GM12875 (cell line): Measurements from ENCODE around the gene LIPK.

ENCODE experiments used
- H3K4me3 ChIP-seq: one replicate; pipeline ENCODE4 v1.5.1; 2011; ENCODE audit warnings: low read depth, low read length, control low read depth
- TF ChIP-seq, protein P1 (sequence below): IDR thresholded peaks from 2 replicates; pipeline ENCODE4 v1.5.1; 2011; ENCODE audit warnings: low read depth, mild to moderate bottlenecking, control low read depth, inconsistent platforms, low read length, moderate library complexity, borderline replicate concordance; ENCODE audit not compliant: insufficient read depth

Gene LIPK

DNA sequence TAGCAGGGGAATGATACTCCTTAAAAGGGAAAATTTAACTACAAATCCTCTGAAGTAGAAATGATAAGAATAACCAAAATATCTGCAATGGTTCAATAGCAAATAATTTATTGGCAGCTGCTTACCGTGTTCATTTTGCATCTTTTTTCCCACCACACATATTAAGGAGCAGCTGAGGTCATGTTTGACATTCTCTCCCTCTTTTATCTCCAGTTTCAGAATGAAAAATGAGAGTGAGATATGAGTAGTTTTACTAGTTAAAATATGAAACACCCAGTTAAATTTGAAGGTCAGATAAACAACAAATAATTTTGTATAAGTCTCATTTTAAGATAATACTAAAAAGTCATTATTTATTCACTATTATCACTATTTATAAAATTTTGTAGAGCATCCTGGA is 56.9 kb downstream of the LIPK start:
- TF ChIP-seq, protein P1, sequence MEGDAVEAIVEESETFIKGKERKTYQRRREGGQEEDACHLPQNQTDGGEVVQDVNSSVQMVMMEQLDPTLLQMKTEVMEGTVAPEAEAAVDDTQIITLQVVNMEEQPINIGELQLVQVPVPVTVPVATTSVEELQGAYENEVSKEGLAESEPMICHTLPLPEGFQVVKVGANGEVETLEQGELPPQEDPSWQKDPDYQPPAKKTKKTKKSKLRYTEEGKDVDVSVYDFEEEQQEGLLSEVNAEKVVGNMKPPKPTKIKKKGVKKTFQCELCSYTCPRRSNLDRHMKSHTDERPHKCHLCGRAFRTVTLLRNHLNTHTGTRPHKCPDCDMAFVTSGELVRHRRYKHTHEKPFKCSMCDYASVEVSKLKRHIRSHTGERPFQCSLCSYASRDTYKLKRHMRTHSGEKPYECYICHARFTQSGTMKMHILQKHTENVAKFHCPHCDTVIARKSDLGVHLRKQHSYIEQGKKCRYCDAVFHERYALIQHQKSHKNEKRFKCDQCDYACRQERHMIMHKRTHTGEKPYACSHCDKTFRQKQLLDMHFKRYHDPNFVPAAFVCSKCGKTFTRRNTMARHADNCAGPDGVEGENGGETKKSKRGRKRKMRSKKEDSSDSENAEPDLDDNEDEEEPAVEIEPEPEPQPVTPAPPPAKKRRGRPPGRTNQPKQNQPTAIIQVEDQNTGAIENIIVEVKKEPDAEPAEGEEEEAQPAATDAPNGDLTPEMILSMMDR, result no peak

DNA sequence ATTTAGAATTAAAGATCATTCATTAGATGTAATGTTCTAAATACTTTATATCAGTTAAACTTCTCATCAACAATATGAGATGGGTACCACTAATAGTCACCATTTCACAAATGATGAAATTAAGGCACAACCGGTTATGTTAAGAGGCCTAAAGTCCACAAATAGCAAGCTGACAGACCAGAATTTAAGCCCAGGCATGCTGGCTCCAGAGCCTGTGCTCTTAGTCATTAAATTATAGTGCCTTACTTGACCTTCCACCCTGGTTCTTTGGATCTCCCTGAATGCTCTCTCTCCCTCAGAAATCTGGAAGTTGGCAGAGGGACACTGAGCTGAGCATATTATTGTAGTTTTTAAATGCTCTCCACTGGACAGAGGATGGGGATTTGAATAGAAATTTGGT is 57.4 kb downstream of the LIPK start:
- H3K4me3 ChIP-seq, result no peak overlapping the region
- TF ChIP-seq, protein P1, result no peak

More for the DNA sequence above, 56.9 kb downstream of the LIPK start:
- no peak overlapping the region for H3K4me3 ChIP-seq

DNA sequence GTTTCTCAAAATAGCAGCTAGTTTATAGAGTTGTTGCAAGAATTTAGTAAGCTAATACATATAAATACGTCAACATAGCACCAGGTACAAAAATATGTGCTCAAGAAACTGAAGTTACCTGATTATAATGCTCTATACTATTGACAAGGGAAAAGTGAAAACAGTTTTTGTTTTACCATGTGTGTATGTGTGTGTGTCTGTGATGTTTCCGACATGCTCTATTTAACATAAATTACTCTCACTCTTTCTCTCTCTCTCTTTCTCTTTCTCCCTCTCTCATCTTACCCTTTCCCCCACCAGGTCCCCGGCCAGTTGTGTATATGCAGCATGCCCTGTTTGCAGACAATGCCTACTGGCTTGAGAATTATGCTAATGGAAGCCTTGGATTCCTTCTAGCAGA is 58.1 kb downstream of the LIPK start:
- H3K4me3 ChIP-seq, result no peak overlapping the region
- TF ChIP-seq, protein P1, result no peak

DNA sequence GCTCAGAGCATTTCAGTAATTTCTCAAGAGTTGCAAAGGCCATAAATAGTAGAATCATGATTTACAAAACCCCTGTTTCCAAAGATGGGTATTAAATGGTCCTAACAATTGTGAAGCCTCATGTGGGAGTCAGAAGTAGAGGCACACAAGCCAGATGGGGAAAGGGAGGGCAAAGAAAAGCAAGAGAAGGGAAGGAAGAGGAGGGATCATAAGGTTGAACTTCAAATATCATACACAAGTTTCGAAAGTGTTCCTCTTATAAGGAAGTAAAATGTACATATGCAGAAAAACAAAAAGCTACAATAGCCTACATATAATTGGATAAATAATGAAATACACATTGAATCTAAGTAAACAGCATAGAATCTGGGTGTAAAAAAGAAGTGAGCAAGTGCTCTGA is 59.8 kb downstream of the LIPK start:
- TF ChIP-seq, protein P1, result no peak

DNA sequence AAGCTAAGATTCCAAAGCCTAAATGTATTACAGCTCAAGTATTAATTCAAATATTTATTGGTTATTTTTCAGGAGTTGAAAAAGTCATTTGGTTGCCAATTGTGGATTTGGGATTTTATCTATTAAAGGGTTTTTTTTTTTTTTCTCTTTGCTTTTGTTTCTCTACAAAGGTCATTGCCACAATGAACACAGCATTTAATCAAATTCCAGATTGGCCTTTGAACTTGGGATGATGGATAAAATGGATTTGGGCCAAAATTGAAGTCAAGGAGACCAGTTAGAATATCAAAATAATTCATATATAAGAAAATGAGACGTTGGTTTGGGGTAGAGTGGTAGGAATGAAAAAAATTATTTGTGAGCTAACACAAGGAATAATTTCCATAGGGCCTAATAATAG is 63.3 kb downstream of the LIPK start:
- TF ChIP-seq, protein P1, result no peak
- H3K4me3 ChIP-seq, result no peak overlapping the region

More for the DNA sequence above, 59.8 kb downstream of the LIPK start:
- H3K4me3 ChIP-seq, result no peak overlapping the region

DNA sequence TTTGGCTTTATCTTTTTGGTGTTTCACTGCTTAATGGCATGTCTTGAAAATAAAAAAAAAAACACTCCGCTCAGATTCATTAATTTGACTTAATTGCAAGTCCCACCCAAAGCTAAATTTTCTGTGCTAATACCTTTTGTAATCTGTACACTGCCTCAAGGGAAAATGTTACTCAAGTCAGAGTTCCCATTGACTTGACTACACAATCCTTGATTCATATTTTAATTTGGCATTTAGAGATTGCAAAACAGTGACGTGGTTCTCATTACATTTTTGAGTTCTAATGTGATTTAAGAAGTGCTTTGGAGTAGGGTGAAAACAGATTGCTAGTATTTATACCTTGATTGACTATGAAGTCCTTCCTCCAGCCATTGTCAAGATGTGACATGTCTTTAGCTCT is 75.2 kb downstream of the LIPK start:
- H3K4me3 ChIP-seq, result no peak overlapping the region
- TF ChIP-seq, protein P1, result no peak

DNA sequence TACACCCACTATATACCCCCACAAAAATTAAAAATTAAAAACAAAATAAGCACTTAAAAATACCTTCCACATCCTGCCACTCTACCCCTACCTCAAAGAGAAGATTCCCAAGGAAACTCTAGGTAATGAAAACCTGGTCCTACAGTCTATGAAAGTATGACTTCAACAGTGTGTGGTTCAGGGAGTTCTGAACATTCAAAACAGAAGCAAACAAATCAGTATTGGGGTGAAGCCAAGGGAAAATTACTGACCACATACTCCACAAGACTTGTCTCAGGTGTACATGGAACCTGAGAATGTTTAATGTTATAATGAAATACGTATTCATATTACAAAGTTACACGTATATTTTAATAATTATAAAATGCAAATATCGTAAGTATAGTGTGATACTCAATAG is 76.2 kb downstream of the LIPK start:
- no peak overlapping the region for H3K4me3 ChIP-seq
- TF ChIP-seq, protein P1, result no peak
